ENCODE data around the gene PEX3. TPM values are rescaled to one million over a fixed set of nuclear protein-coding genes. Genes with fewer than 3 reads are reported as not detected.

The PEX3 gene
- total RNA-seq, 1 experiment from 2014 or later, result 12.9 TPM

DNA sequence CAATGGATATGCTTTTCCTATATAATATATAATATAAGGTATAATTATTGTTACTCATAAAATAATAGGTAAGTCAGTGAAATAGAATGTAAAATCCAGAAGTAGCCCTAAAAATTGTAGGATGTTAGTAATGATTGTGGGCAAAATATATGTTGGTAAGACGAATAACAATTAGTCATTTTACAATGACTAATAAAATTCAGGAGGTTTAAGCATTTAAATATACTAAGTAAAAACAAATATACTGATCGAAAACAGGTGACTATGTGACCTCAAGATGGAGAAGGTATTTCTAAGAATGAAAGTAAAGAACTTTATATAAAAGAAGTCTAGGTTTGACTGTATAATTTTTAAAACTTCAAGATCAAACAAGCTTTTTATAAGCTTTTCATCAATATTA lies 32.0 kb downstream of the PEX3 start:
- Histone ChIP-seq H3K9me2 (ENCODE audit: insufficient read depth) (no peaks in the 10 kb centered on the region), H3K4me2 (ENCODE audit: low read length) (no peak overlapping the region), H3K9me3 (ENCODE audit: control insufficient read depth in 1 of 2, insufficient read depth in 1 of 2, low read depth in 1 of 2, low read length in 2 of 2) (no peaks in the 10 kb centered on the region), H3K9ac (ENCODE audit: low read length) (no peak overlapping the region), H4K20me1 (ENCODE audit: insufficient read depth) (no peaks in the 10 kb centered on the region), H3K79me2 (ENCODE audit: insufficient read depth, low read length) (no peaks in the 10 kb centered on the region), H3K36me3 (ENCODE audit: control insufficient read depth in 1 of 2, insufficient read depth in 2 of 2, low read length in 2 of 2) (no peaks in the 10 kb centered on the region), H3K27ac (ENCODE audit: low read depth, low read length) (no peak overlapping the region), H3K4me1 (ENCODE audit: control insufficient read depth in 1 of 2, insufficient read depth in 2 of 2, low read length in 2 of 2) (no peaks in the 10 kb centered on the region), H2AFZ (ENCODE audit: low read depth, low read length, poor library complexity, severe bottlenecking) (no peak overlapping the region), H3K4me3 (replicated peaks in 1 of 2; ENCODE audit: low read depth in 1 of 2, low read length in 2 of 2) (no peak overlapping the region), H3K27me3 (ENCODE audit: insufficient read depth, low read length) (no peaks in the 10 kb centered on the region)
- DNase-seq (ENCODE audit: low read depth, low spot score) (no peak), ATAC-seq (no peak)
- intact Hi-C loops (cut with micrococcal nuclease), result no loop called here
- ChIA-PET CTCF (no interaction called here), RAD21 (ENCODE audit: low non-redundant PET in 1 of 2, low total read pairs in 2 of 2, uncharacterized antibody in 2 of 2, unreplicated experiment in 2 of 2) (no interaction called here), POLR2A (no interaction called here)
- BruUV-seq (replicated peaks), result no TSS peak
- TF ChIP-seq SP1 (IDR thresholded peaks at IDR 0.05; ENCODE audit: low read depth) (no peak), CTCF (IDR thresholded peaks at IDR 0.05 in 2 of 3, conservative IDR thresholded peaks at IDR 0.05 in 1 of 3; ENCODE audit: borderline replicate concordance in 1 of 3, insufficient read depth in 1 of 3, low read depth in 2 of 3, low read length in 2 of 3) (no peak), SRF (IDR thresholded peaks at IDR 0.05; ENCODE audit: low read depth) (no peak)

DNA sequence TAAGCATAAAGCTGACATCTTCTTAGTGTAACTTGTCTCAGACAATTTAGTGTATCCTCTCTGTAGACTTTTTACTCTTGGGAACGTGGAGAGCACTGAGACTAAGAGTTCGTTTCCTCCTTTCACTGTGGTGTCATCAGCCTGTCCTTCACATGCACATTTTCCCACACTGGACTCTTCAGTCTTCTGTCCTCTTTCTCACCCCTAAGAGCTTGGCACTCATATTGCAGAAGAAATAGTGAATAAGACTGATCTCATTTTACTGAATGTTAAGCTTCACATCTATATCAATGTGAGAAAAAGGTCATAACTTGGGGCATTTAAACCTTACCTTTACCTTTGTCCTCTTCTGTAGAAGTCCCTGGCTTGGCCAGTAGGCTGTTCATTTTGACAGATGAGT lies 35.4 kb downstream of the PEX3 start:
- Histone ChIP-seq H3K9ac (ENCODE audit: low read length) (no peak overlapping the region), H3K27me3 (ENCODE audit: insufficient read depth, low read length) (no peaks in the 10 kb centered on the region), H3K4me3 (replicated peaks in 1 of 2; ENCODE audit: low read depth in 1 of 2, low read length in 2 of 2) (no peak overlapping the region), H3K9me2 (ENCODE audit: insufficient read depth) (no peaks in the 10 kb centered on the region), H4K20me1 (ENCODE audit: insufficient read depth) (no peaks in the 10 kb centered on the region), H3K36me3 (ENCODE audit: control insufficient read depth in 1 of 2, insufficient read depth in 2 of 2, low read length in 2 of 2) (no peaks in the 10 kb centered on the region), H3K79me2 (ENCODE audit: insufficient read depth, low read length) (no peaks in the 10 kb centered on the region), H3K27ac (ENCODE audit: low read depth, low read length) (no peak overlapping the region), H3K4me2 (ENCODE audit: low read length) (no peak overlapping the region), H2AFZ (ENCODE audit: low read depth, low read length, poor library complexity, severe bottlenecking) (no peak overlapping the region), H3K4me1 (ENCODE audit: control insufficient read depth in 1 of 2, insufficient read depth in 2 of 2, low read length in 2 of 2) (no peaks in the 10 kb centered on the region), H3K9me3 (ENCODE audit: control insufficient read depth in 1 of 2, insufficient read depth in 1 of 2, low read depth in 1 of 2, low read length in 2 of 2) (no peaks in the 10 kb centered on the region)
- intact Hi-C loops (cut with micrococcal nuclease), result no loop called here
- BruUV-seq (replicated peaks), result no TSS peak
- RAD21 ChIA-PET (ENCODE audit: low non-redundant PET in 1 of 2, low total read pairs in 2 of 2, uncharacterized antibody in 2 of 2, unreplicated experiment in 2 of 2), result no interaction called here
- CTCF ChIA-PET, result no interaction called here
- ATAC-seq (no peak), DNase-seq (ENCODE audit: low read depth, low spot score) (no peak)
- TF ChIP-seq YY1 (IDR thresholded peaks at IDR 0.05; ENCODE audit: extremely low read depth, insufficient replicate concordance, low read depth, low read length), result no peak
- TF ChIP-seq, protein P1, sequence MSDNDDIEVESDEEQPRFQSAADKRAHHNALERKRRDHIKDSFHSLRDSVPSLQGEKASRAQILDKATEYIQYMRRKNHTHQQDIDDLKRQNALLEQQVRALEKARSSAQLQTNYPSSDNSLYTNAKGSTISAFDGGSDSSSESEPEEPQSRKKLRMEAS (IDR thresholded peaks at IDR 0.05), result no peak
- no peak for TF ChIP-seq RAD21 (IDR thresholded peaks at IDR 0.05; ENCODE audit: low read depth)
- no peak for TF ChIP-seq CEBPB (IDR thresholded peaks at IDR 0.05; ENCODE audit: low read depth)
- TF ChIP-seq, protein P2, sequence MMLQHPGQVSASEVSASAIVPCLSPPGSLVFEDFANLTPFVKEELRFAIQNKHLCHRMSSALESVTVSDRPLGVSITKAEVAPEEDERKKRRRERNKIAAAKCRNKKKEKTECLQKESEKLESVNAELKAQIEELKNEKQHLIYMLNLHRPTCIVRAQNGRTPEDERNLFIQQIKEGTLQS (IDR thresholded peaks at IDR 0.05), result no peak
- TF ChIP-seq JUND (IDR thresholded peaks at IDR 0.05), result no peak
- no peak for TF ChIP-seq SIN3A (IDR thresholded peaks at IDR 0.05; ENCODE audit: low read depth)
- no peak for TF ChIP-seq CTCF (IDR thresholded peaks at IDR 0.05 in 2 of 3, conservative IDR thresholded peaks at IDR 0.05 in 1 of 3; ENCODE audit: borderline replicate concordance in 1 of 3, insufficient read depth in 1 of 3, low read depth in 2 of 3, low read length in 2 of 3)
- no peak for TF ChIP-seq ZBTB33 (IDR thresholded peaks at IDR 0.05; ENCODE audit: extremely low read depth, insufficient replicate concordance, low read length)
- POLR2A ChIA-PET, result no interaction called here

Data from HCT116 (cell line).